HG03064 (cell line): ENCODE measurements around the gene LAYN.

ENCODE experiments used
- ATAC-seq: cut with Tn5 transposase; IDR thresholded peaks from one replicate; pipeline ENCODE4 v1.9.1; 2021; ENCODE audit warnings: low read depth; ENCODE audit not compliant: unreplicated experiment

LAYN gene

GRCh38 chr11:111531136-111531535, 9.4 kb upstream of the LAYN start:
- ATAC-seq = no peak

GRCh38 chr11:111531687-111532364, 8.7 kb upstream of the LAYN start:
- ATAC-seq = no peak

- ATAC-seq = no peak
Observed at GRCh38 chr11:111532365-111532709, 8.2 kb upstream of the LAYN start.

GRCh38 chr11:111535281-111535680, 5.2 kb upstream of the LAYN start:
- ATAC-seq = no peak

- no peak for ATAC-seq
Observed at GRCh38 chr11:111537336-111537860, 3.1 kb upstream of the LAYN start.

GRCh38 chr11:111538407-111539114, 2.0 kb upstream of the LAYN start:
- no peak for ATAC-seq

GRCh38 chr11:111539426-111540113, 950 bp upstream of the LAYN start:
- ATAC-seq = no peak

- no peak for ATAC-seq
Observed at GRCh38 chr11:111540937-111541253, 375 bp downstream of the LAYN start.

GRCh38 chr11:111541254-111542061, 938 bp downstream of the LAYN start:
- no peak for ATAC-seq

- no peak for ATAC-seq
Observed at GRCh38 chr11:111542606-111543275, 2.2 kb downstream of the LAYN start.

GRCh38 chr11:111548525-111548924, 8.0 kb downstream of the LAYN start:
- ATAC-seq = no peak

- ATAC-seq = no peak
Observed at GRCh38 chr11:111549196-111549868, 8.8 kb downstream of the LAYN start.

GRCh38 chr11:111549869-111550203, 9.3 kb downstream of the LAYN start:
- no peak for ATAC-seq

GRCh38 chr11:111550258-111550657, 9.7 kb downstream of the LAYN start:
- no peak for ATAC-seq

GRCh38 chr11:111554532-111554931, 14.0 kb downstream of the LAYN start:
- ATAC-seq = no peak

- no peak for ATAC-seq
Observed at GRCh38 chr11:111555255-111555654, 14.7 kb downstream of the LAYN start.

- ATAC-seq = no peak
Observed at GRCh38 chr11:111557425-111558111, 17.0 kb downstream of the LAYN start.

- ATAC-seq = no peak
Observed at GRCh38 chr11:111559800-111560464, 19.4 kb downstream of the LAYN start.

GRCh38 chr11:111560800-111561199, 20.3 kb downstream of the LAYN start:
- ATAC-seq = no peak
